Ishikawa (cell line): ENCODE data around the gene CAMK1D.

Experiments used
- CEBPB ChIP-seq: IDR thresholded peaks from 2 replicates; pipeline ENCODE4 v1.6.1; 2012
- CREB1 ChIP-seq: IDR thresholded peaks from 2 replicates; pipeline ENCODE4 v1.6.1; 2012; ENCODE audit warnings: low read depth
- EGR1 ChIP-seq: IDR thresholded peaks from 2 replicates; pipeline ENCODE4 v1.6.1; 2012
- EP300 ChIP-seq: IDR thresholded peaks from 2 replicates; pipeline ENCODE4 v1.6.1; 2012; ENCODE audit warnings: borderline replicate concordance
- FOXM1 ChIP-seq: IDR thresholded peaks from 2 replicates; pipeline ENCODE4 v1.6.1; 2012; ENCODE audit warnings: low read depth, borderline replicate concordance
- NFIC ChIP-seq: IDR thresholded peaks from 2 replicates; pipeline ENCODE4 v1.6.1; 2012
- RAD21 ChIP-seq: IDR thresholded peaks from 2 replicates; pipeline ENCODE4 v1.6.1; 2012; ENCODE audit warnings: low read depth
- TAF1 ChIP-seq: IDR thresholded peaks from 2 replicates; pipeline ENCODE4 v1.6.1; 2012; ENCODE audit warnings: low read depth, mild to moderate bottlenecking
- TCF12 ChIP-seq: IDR thresholded peaks from 2 replicates; pipeline ENCODE4 v1.6.1; 2012; ENCODE audit warnings: low read depth
- TEAD4 ChIP-seq: IDR thresholded peaks from 2 replicates; pipeline ENCODE4 v1.6.1; 2012
- YY1 ChIP-seq: IDR thresholded peaks from 2 replicates; pipeline ENCODE4 v1.6.1; 2012; ENCODE audit warnings: low read depth
- ZBTB7A ChIP-seq: IDR thresholded peaks from 2 replicates; pipeline ENCODE4 v1.6.1; 2012; ENCODE audit warnings: low read depth
- TF ChIP-seq, protein P1 (sequence below): IDR thresholded peaks from 2 replicates; pipeline ENCODE4 v1.6.1; 2012; ENCODE audit warnings: low read depth, mild to moderate bottlenecking
- TF ChIP-seq, protein P2 (sequence below): IDR thresholded peaks from 2 replicates; pipeline ENCODE4 v1.6.1; 2012
- TF ChIP-seq, protein P3 (sequence below): IDR thresholded peaks from 2 replicates; pipeline ENCODE4 v1.6.1; 2012

CAMK1D gene

DNA sequence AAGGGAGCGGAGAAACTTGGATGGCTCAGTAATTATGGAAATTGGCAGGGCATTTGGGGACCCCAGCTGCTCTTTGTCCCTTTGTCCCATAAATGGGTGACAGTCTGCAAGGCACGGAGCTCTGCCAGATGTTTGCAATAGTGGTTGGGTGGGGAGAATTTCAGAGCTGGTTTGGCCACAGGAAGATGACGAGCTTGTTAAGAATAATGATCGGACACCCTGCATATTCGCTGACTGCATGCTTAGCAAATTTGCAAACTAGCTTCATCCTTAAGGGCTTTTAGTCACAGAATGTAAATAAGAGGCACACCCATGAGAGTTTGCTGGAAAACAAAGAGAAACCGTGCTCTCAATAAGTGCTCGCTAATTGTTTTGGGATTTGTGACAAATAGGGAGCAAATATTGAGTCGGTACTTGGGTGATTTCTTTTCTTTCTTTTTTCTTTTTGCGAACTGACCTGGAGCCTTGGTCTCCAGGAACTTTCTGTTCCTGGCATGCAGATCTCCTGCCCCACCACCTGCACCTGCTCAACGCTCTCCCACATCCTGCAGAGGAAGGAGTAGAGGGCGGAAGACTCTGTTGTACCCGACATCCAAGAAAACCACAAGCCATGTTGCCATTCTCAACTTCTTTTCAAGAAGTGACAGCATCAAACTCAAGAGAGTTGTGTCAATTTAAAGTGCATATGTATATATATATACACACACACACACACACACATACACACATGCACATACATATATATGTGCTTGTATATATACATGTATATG, 238.9 kb downstream of the CAMK1D start:
- TF ChIP-seq ZBTB7A (no peak), TEAD4 (no peak), YY1 (no peak), CREB1 (no peak), RAD21 (no peak), TAF1 (no peak), FOXM1 (no peak), TCF12 (no peak), EGR1 (no peak), CEBPB (no peak), NFIC (no peak)
- TF ChIP-seq, protein P1, sequence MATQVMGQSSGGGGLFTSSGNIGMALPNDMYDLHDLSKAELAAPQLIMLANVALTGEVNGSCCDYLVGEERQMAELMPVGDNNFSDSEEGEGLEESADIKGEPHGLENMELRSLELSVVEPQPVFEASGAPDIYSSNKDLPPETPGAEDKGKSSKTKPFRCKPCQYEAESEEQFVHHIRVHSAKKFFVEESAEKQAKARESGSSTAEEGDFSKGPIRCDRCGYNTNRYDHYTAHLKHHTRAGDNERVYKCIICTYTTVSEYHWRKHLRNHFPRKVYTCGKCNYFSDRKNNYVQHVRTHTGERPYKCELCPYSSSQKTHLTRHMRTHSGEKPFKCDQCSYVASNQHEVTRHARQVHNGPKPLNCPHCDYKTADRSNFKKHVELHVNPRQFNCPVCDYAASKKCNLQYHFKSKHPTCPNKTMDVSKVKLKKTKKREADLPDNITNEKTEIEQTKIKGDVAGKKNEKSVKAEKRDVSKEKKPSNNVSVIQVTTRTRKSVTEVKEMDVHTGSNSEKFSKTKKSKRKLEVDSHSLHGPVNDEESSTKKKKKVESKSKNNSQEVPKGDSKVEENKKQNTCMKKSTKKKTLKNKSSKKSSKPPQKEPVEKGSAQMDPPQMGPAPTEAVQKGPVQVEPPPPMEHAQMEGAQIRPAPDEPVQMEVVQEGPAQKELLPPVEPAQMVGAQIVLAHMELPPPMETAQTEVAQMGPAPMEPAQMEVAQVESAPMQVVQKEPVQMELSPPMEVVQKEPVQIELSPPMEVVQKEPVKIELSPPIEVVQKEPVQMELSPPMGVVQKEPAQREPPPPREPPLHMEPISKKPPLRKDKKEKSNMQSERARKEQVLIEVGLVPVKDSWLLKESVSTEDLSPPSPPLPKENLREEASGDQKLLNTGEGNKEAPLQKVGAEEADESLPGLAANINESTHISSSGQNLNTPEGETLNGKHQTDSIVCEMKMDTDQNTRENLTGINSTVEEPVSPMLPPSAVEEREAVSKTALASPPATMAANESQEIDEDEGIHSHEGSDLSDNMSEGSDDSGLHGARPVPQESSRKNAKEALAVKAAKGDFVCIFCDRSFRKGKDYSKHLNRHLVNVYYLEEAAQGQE, result no peak
- TF ChIP-seq, protein P2, sequence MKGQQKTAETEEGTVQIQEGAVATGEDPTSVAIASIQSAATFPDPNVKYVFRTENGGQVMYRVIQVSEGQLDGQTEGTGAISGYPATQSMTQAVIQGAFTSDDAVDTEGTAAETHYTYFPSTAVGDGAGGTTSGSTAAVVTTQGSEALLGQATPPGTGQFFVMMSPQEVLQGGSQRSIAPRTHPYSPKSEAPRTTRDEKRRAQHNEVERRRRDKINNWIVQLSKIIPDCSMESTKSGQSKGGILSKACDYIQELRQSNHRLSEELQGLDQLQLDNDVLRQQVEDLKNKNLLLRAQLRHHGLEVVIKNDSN, result no peak
- TF ChIP-seq, protein P3, sequence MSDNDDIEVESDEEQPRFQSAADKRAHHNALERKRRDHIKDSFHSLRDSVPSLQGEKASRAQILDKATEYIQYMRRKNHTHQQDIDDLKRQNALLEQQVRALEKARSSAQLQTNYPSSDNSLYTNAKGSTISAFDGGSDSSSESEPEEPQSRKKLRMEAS, result no peak

- TF ChIP-seq, protein P2, result no peak
- TF ChIP-seq FOXM1, result no peak
- no peak for TF ChIP-seq CREB1
- TF ChIP-seq YY1, result no peak
- no peak for TF ChIP-seq CEBPB
- TF ChIP-seq, protein P3, result no peak
- no peak for TF ChIP-seq RAD21
- TF ChIP-seq EP300, result no peak
- TF ChIP-seq NFIC, result no peak
- TF ChIP-seq TAF1, result no peak
- no peak for TF ChIP-seq EGR1
- no peak for TF ChIP-seq ZBTB7A
- TF ChIP-seq, protein P1, result no peak
- no peak for TF ChIP-seq TCF12
- no peak for TF ChIP-seq TEAD4
These were observed 239.9 kb downstream of the CAMK1D start for GRCh38 chr10:12589291-12589690.

DNA sequence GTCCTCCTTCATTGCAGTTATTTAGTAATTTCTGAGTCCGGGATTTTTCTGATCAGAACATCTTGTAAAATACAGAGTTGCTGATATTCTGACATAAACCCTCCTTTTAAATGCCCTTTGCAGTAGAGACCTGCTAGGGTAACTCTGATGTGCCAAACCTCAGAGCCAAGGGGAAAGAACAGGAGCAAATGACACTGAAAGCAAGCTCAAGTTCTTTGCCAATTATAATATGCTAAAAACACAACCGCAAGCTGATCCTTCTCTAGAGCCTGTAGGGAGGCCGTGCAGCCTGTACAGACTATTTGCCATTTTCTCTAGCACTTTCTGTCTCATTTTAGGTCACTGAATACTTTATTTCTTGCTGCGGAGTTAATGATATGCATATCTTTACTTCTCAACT, 240.4 kb downstream of the CAMK1D start:
- TF ChIP-seq RAD21, result no peak
- TF ChIP-seq, protein P2, result no peak
- TF ChIP-seq CREB1, result no peak
- TF ChIP-seq, protein P1, result no peak
